ENCODE measurements around the gene PDIA6.

PDIA6 gene

GRCh38 chr2:10764096-10764785 lies 48.3 kb downstream of the PDIA6 start:
- DNase-seq (ENCODE audit: low spot score), result no peak

GRCh38 chr2:10763461-10763800 lies 49.2 kb downstream of the PDIA6 start:
- DNase-seq (ENCODE audit: low spot score), result no peak

GRCh38 chr2:10762651-10763460 lies 49.7 kb downstream of the PDIA6 start:
- DNase-seq (ENCODE audit: low spot score), result no peak

- no peak for DNase-seq (ENCODE audit: low spot score)
Observed at GRCh38 chr2:10761591-10761990, 51.0 kb downstream of the PDIA6 start.

GRCh38 chr2:10760794-10761504 lies 51.6 kb downstream of the PDIA6 start:
- no peak for DNase-seq (ENCODE audit: low spot score)

DNA sequence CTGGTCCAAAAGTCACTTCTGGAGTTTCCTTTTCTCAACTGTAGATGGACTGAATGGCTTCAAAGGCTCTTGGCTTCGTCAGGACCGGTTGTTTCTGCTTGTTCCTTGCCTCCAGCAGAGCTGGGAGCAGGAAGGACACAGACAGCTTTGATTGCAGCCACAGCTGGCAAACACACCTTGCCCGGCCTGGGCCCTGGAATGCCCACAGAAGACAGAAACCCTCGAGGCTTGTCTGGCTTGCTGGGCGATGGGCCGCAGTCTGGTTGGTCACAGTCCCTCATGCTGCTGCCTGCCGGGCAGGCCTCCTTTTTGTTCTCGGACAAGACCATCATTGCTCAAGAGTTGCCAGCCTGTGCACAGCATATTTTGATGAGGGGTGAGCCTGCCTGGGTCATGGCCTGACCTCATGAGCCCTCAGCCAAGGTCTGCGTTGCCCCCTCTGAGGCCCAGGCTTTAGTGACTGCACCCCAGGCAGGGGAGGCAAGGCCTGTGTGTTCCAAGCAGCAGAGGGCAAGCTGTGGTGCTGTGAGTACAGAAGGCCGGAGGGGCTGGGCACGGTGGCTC lies 53.4 kb downstream of the PDIA6 start:
- no peak for DNase-seq (ENCODE audit: low spot score)

- no peak for DNase-seq (ENCODE audit: low spot score)
Observed at GRCh38 chr2:10757814-10758286, 54.7 kb downstream of the PDIA6 start.

DNA sequence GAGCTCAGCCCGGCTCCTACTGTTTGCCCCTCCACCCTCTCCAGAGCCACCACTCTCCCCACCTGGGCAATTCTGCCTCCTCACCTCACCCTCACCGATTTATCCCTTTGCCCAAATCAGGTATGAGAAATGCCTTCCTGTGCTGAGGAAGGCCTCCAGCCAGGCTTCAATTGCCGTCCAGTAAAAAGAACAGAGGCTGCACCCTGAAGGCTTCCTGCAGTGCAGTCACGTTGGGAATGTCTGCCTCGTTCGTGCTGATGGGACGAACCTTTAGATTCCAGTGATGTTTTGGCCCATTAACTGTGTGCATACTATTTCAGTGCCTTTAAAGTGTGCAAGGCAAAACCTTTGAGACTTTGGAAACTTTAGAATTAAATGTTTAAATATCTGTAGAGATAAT lies 57.0 kb downstream of the PDIA6 start:
- DNase-seq (ENCODE audit: low spot score), result no peak

- no peak for DNase-seq (ENCODE audit: low spot score)
Observed at GRCh38 chr2:10753876-10754275, 58.7 kb downstream of the PDIA6 start.

GRCh38 chr2:10753156-10753555 lies 59.4 kb downstream of the PDIA6 start:
- no peak for DNase-seq (ENCODE audit: low spot score)

- DNase-seq (ENCODE audit: low spot score), result no peak
Observed at GRCh38 chr2:10752236-10752635, 60.3 kb downstream of the PDIA6 start.

GRCh38 chr2:10750610-10751009 lies 62.0 kb downstream of the PDIA6 start:
- no peak for DNase-seq (ENCODE audit: low spot score)

GRCh38 chr2:10742666-10743065 lies 69.9 kb downstream of the PDIA6 start:
- no peak for DNase-seq (ENCODE audit: low spot score)

- no peak for DNase-seq (ENCODE audit: low spot score)
Observed at GRCh38 chr2:10741139-10741538, 71.4 kb downstream of the PDIA6 start.

DNA sequence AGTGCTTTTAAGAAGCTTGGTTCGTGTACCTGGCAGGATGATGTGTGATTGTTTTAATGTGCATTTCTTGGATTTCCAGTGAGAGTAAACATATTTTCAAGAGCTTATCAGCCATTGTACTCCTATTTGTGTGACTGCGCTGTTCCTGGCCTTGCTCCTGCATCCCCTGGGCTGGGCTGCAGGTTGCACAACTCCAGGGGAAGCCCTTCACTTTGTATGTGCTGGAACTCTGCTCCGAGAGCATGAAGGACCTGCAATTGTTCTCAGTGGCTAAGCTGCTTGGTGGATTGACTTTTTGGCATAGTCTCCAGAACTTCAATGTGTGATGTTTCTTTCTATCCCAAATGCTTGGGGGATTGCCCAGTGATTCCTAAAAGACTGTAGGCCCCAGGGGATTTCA lies 72.4 kb downstream of the PDIA6 start:
- peak; percentile 61 for DNase-seq (ENCODE audit: low spot score)

DNA sequence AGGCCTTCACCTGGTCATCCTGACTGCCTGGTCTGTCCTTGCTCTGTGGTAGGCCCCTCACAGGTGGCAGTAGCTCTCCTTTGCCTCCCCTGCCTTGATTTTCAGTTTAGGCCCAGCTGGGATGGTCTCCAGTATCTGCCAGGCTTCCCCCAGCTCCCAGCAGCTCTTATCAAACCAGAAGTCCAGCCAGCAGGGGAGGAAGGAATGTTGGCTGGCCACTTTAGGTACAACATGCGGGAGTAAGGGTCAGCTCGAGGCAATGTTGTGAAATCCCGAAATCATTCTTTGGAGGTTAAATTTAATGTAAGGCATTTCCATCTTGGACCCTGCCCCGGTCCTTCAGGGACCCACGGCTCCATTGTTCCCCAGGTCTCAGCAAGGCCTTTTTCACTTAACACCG lies 74.4 kb downstream of the PDIA6 start:
- DNase-seq (ENCODE audit: low spot score), result no peak

DNA sequence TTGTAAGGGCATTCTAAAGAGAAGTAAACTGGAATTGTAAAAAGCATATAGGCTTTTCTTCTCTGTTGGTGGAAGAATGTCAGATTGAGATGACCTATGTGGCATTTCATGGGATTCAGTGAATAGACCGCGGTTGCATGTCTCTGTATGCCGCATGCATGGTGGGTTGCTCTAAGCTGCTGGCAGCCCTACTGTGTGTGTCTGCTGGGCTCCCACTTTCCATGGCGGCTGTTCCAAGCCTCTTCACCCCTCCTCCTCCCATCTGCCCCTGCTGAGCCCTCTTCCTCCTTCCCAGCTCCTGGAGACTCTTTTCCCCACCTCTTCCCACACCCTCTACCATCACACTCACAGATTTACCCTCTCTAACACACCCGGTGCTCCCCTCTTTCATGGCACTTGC lies 78.6 kb downstream of the PDIA6 start:
- DNase-seq (ENCODE audit: low spot score), result no peak

GRCh38 chr2:10733566-10733925 lies 79.0 kb downstream of the PDIA6 start:
- no peak for DNase-seq (ENCODE audit: low spot score)
